ENCODE data around the gene POLR2H. TPM values are rescaled to one million over a fixed set of nuclear protein-coding genes. Genes with fewer than 3 reads are reported as not detected.

POLR2H gene
- total RNA-seq, 1 donor from 2014 or later, result 57.7 TPM

DNA sequence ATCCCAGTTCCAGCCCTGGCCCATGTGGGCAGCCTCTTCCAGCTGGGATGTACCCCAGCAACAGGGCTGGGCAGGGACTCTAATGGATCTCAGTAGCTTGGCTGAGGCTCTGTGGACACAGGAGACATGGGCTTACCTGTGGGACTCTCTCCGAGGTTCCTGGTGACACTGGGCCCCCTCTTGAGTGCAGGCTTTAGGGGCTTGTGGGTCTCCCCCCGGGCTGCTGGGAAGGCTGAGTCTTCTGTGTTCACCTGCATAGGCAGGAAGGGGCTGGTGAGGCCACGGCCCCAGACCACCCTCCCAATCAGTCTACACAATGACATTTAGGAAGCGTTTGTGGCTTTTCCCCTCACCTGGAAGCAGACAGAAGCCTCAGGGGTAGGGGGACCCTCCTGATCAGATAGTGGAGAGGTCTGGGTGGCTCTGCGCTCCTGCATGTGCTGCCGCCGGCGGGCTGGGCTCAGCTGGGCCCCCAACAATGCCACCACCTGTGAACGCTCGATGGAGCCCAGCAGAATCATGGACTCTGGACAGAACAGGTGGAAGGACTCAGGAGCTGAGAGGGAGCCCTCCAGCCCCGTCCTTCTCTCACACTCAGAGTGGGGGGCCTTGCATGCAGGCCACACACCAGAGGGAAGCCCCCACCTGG, 8.5 kb upstream of the POLR2H start:
- Mint-ChIP-seq H3K4me3 (ENCODE audit: unreplicated experiment) (no peak overlapping the region), H3K4me1 (ENCODE audit: unreplicated experiment) (peaks cover 13% of the 10 kb centered on the region), H3K9me3 (ENCODE audit: unreplicated experiment) (no peaks in the 10 kb centered on the region)

DNA sequence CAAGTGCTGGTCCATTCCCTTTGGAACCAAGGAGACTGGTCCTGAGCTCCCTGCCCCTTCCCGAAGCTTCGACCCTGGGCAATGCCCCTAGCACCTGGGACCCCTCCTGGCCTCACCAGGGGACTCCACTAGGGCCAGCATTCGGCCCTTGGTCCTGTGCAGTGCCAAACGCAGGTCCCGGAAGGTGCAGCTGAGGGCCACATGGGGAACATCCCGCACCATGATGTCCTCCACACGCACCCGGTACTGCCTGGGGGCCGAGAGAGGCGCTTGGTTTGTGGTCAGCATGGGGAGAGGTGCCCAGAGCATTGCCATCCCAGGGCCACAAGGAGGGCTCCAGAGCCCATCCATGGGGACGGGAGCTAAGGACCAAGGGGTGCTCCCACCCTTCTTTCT, 8.0 kb upstream of the POLR2H start:
- no peaks in the 10 kb centered on the region for H3K27me3 Mint-ChIP-seq (ENCODE audit: unreplicated experiment)
- TF ChIP-seq, protein P1, sequence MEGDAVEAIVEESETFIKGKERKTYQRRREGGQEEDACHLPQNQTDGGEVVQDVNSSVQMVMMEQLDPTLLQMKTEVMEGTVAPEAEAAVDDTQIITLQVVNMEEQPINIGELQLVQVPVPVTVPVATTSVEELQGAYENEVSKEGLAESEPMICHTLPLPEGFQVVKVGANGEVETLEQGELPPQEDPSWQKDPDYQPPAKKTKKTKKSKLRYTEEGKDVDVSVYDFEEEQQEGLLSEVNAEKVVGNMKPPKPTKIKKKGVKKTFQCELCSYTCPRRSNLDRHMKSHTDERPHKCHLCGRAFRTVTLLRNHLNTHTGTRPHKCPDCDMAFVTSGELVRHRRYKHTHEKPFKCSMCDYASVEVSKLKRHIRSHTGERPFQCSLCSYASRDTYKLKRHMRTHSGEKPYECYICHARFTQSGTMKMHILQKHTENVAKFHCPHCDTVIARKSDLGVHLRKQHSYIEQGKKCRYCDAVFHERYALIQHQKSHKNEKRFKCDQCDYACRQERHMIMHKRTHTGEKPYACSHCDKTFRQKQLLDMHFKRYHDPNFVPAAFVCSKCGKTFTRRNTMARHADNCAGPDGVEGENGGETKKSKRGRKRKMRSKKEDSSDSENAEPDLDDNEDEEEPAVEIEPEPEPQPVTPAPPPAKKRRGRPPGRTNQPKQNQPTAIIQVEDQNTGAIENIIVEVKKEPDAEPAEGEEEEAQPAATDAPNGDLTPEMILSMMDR (IDR thresholded peaks at IDR 0.05), result no peak
- H3K27ac Mint-ChIP-seq (ENCODE audit: unreplicated experiment), result no peak overlapping the region
- no peaks in the 10 kb centered on the region for H3K9me3 Mint-ChIP-seq (ENCODE audit: unreplicated experiment)
- DNase-seq (ENCODE audit: extremely low spot score, unreplicated experiment), result no peak
- peaks cover 13% of the 10 kb centered on the region for H3K36me3 Mint-ChIP-seq (ENCODE audit: unreplicated experiment)
- H3K4me3 Mint-ChIP-seq (ENCODE audit: unreplicated experiment), result no peak overlapping the region
- H3K4me1 Mint-ChIP-seq (ENCODE audit: unreplicated experiment), result peaks cover 13% of the 10 kb centered on the region

More for the DNA sequence above, 8.5 kb upstream of the POLR2H start:
- Mint-ChIP-seq H3K36me3 (ENCODE audit: unreplicated experiment) (peaks cover 10% of the 10 kb centered on the region), H3K27ac (ENCODE audit: unreplicated experiment) (no peak overlapping the region), H3K27me3 (ENCODE audit: unreplicated experiment) (no peaks in the 10 kb centered on the region)
- DNase-seq (ENCODE audit: extremely low spot score, unreplicated experiment), result no peak
- TF ChIP-seq, protein P1 (IDR thresholded peaks at IDR 0.05), result no peak

DNA sequence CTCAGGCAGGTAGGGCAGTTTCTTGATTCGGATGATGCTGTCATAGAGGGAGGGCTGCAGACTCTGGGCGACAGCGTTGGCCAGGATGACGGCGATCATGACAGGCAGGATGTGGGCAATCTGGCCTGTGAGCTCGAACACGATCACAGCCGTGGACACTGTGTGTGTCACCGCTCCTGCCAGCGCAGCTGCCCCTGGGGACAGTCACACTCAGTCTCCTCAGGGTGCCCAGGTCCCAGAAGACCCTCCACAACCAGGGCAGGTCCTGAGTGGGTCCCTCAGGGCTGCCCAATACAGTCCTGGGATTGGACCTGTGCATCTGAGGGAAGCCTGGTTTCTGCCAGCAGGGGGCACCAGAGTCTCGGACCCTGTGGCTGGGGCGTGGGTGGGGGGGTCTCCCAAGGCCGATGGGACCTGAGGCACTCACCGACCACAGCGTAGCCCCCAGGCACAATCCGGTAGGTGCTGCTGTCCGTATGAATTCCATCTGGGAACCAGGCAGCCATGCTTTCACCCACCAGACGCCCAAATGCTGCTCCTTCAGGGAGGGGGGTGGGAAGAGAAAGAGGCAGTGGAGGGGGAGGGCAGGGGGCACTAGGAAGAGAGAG, 7.3 kb upstream of the POLR2H start:
- Mint-ChIP-seq H3K27ac (ENCODE audit: unreplicated experiment) (no peak overlapping the region), H3K4me3 (ENCODE audit: unreplicated experiment) (no peak overlapping the region), H3K27me3 (ENCODE audit: unreplicated experiment) (no peaks in the 10 kb centered on the region), H3K9me3 (ENCODE audit: unreplicated experiment) (no peaks in the 10 kb centered on the region), H3K36me3 (ENCODE audit: unreplicated experiment) (peaks cover 13% of the 10 kb centered on the region), H3K4me1 (ENCODE audit: unreplicated experiment) (peaks cover 14% of the 10 kb centered on the region)
- DNase-seq (ENCODE audit: extremely low spot score, unreplicated experiment), result no peak
- TF ChIP-seq, protein P1 (IDR thresholded peaks at IDR 0.05), result peak; percentile 72

DNA sequence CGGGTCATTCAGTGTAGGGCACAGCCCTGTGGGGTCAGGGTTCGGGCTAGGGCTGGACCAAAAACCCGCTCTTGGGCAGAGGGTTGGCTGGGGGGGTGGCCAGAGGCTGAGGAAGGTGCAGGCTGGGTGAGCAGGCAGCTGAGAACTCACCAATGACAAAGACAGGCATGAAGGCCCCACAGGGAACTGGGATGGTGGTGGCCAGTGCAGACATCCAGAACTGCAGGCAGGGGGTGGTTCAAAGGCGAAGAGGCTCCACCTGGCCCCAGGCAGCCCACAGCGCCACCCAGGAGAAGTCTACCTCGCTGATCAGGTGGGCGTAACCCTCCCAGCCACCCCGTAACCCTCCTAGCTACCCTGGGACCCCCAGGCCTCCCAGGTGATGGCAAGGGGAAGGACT, 6.8 kb upstream of the POLR2H start:
- Mint-ChIP-seq H3K9me3 (ENCODE audit: unreplicated experiment) (no peaks in the 10 kb centered on the region), H3K4me3 (ENCODE audit: unreplicated experiment) (no peak overlapping the region)

More for the DNA sequence above, 6.8 kb upstream of the POLR2H start:
- H3K36me3 Mint-ChIP-seq (ENCODE audit: unreplicated experiment), result peaks cover 13% of the 10 kb centered on the region
- H3K27ac Mint-ChIP-seq (ENCODE audit: unreplicated experiment), result no peak overlapping the region
- H3K4me1 Mint-ChIP-seq (ENCODE audit: unreplicated experiment), result peaks cover 15% of the 10 kb centered on the region
- no peaks in the 10 kb centered on the region for H3K27me3 Mint-ChIP-seq (ENCODE audit: unreplicated experiment)
- no peak for DNase-seq (ENCODE audit: extremely low spot score, unreplicated experiment)
- TF ChIP-seq, protein P1 (IDR thresholded peaks at IDR 0.05), result no peak
